MM.1S (cell line): ENCODE results near the gene PRKCD.
A peak's percentile ranks its signal among the peaks of the same experiment; 100 is the strongest.

Source experiments
- DNase-seq: peaks from one replicate; pipeline ENCODE4 v3.0.0-alpha.2; 2015
- H2AFZ ChIP-seq: fragments of 300-600 bp; sonication (generic); 2 replicates; pipeline ENCODE4 v1.6.0; 2016; ENCODE audit warnings: antibody characterized with exemption, low read length
- H3F3A ChIP-seq: fragments of 300-600 bp; sonication (generic); 2 replicates; pipeline ENCODE4 v1.6.1; 2016; ENCODE audit warnings: mild to moderate bottlenecking, antibody characterized with exemption, low read length, moderate library complexity, mixed read lengths; ENCODE audit not compliant: insufficient read depth
- H3K27ac ChIP-seq: fragments of 300-600 bp; sonication (generic); 2 replicates; pipeline ENCODE4 v1.5.1; 2016; ENCODE audit warnings: mild to moderate bottlenecking, low read length
- H3K27me3 ChIP-seq: fragments of 300-600 bp; sonication (generic); replicated peaks from 2 replicates; pipeline ENCODE4 v1.6.0; 2016; ENCODE audit warnings: low read length; ENCODE audit not compliant: insufficient read depth
- H3K36me3 ChIP-seq: fragments of 300-600 bp; sonication (generic); replicated peaks from 2 replicates; pipeline ENCODE4 v1.6.1; 2016; ENCODE audit warnings: mild to moderate bottlenecking, low read length, mixed read lengths; ENCODE audit not compliant: insufficient read depth
- H3K4me1 ChIP-seq: fragments of 300-600 bp; sonication (generic); 2 replicates; pipeline ENCODE4 v1.6.1; 2016; ENCODE audit warnings: low read length, mixed read lengths
- H3K4me2 ChIP-seq: fragments of 300-600 bp; sonication (generic); 2 replicates; pipeline ENCODE4 v1.6.0; 2016; ENCODE audit warnings: low read depth, low read length
- H3K4me3 ChIP-seq: fragments of 300-600 bp; sonication (generic); 2 replicates; pipeline ENCODE4 v1.5.1; 2016; ENCODE audit warnings: low read length, mixed read lengths
- H3K79me2 ChIP-seq: fragments of 300-600 bp; sonication (generic); 2 replicates; pipeline ENCODE4 v1.6.1; 2016; ENCODE audit warnings: mixed run types, low read length, mixed read lengths
- H3K9ac ChIP-seq: fragments of 300-600 bp; sonication (generic); 2 replicates; pipeline ENCODE4 v1.6.1; 2016; ENCODE audit warnings: low read length, mixed read lengths
- H3K9me2 ChIP-seq: fragments of 300-600 bp; sonication (generic); replicated peaks from 2 replicates; pipeline ENCODE4 v1.6.1; 2016; ENCODE audit warnings: mild to moderate bottlenecking, low read length, mixed read lengths; ENCODE audit not compliant: insufficient read depth
- H3K9me3 ChIP-seq: fragments of 300-600 bp; sonication (generic); replicated peaks from 2 replicates; pipeline ENCODE4 v1.6.1; 2016; ENCODE audit warnings: mild to moderate bottlenecking, low read length, mixed read lengths; ENCODE audit not compliant: insufficient read depth
- H4K20me1 ChIP-seq: fragments of 300-600 bp; sonication (generic); 2 replicates; pipeline ENCODE4 v1.6.1; 2016; ENCODE audit warnings: mild to moderate bottlenecking, low read length, moderate library complexity, mixed read lengths; ENCODE audit not compliant: insufficient read depth
- EZH2 ChIP-seq: fragments of 300-600 bp; sonication (generic); optimal IDR thresholded peaks from 2 replicates; pipeline ENCODE3; 2017; ENCODE audit warnings: low read depth, mild to moderate bottlenecking, antibody characterized with exemption, low read length, mixed read lengths
- EZH2phosphoT487 ChIP-seq: fragments of 300-600 bp; sonication (generic); IDR thresholded peaks from 2 replicates; pipeline ENCODE4 v1.6.1; 2018; ENCODE audit warnings: antibody characterized with exemption, low read length
- TF ChIP-seq, protein P1 (sequence below): fragments of 300-600 bp; sonication (generic); IDR thresholded peaks from 2 replicates; pipeline ENCODE4 v1.5.1; 2016; ENCODE audit warnings: antibody characterized with exemption, low read length, mixed read lengths

PRKCD gene

DNA sequence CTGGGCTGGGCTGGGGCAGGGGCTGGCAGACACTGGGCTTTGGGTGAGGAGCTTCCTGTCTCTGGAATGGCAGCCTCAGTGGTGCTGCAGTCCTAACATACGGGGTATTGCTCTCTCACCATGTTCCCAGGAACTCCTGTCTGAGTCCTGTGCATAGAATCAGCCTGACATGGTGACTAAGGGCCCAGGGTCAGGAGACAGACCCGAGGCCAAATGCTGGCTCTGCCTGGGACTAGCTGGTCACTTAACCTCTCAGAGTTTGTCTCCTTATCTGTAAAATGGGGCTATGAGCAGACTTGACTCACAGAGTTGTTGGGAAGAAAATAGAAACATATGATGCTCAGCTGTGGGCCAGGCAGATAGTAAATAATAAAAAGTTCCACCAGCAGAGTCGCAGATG is 28.3 kb downstream of the PRKCD start:
- Histone ChIP-seq H3K9me3 (no peaks in the 10 kb centered on the region), H3F3A (peaks cover 11% of the 10 kb centered on the region), H3K27ac (peak overlapping the region; percentile 67; the same call in 1 of the 2 replicates), H4K20me1 (no peaks in the 10 kb centered on the region), H3K4me1 (peaks cover 28% of the 10 kb centered on the region), H3K4me2 (no peak overlapping the region), H3K36me3 (no peaks in the 10 kb centered on the region), H3K9ac (no peak overlapping the region), H3K27me3 (no peaks in the 10 kb centered on the region), H3K79me2 (no peaks in the 10 kb centered on the region), H3K9me2 (no peaks in the 10 kb centered on the region), H2AFZ (no peak overlapping the region), H3K4me3 (no peak overlapping the region)
- no peak for DNase-seq
- TF ChIP-seq, protein P1, sequence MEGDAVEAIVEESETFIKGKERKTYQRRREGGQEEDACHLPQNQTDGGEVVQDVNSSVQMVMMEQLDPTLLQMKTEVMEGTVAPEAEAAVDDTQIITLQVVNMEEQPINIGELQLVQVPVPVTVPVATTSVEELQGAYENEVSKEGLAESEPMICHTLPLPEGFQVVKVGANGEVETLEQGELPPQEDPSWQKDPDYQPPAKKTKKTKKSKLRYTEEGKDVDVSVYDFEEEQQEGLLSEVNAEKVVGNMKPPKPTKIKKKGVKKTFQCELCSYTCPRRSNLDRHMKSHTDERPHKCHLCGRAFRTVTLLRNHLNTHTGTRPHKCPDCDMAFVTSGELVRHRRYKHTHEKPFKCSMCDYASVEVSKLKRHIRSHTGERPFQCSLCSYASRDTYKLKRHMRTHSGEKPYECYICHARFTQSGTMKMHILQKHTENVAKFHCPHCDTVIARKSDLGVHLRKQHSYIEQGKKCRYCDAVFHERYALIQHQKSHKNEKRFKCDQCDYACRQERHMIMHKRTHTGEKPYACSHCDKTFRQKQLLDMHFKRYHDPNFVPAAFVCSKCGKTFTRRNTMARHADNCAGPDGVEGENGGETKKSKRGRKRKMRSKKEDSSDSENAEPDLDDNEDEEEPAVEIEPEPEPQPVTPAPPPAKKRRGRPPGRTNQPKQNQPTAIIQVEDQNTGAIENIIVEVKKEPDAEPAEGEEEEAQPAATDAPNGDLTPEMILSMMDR = no peak
- TF ChIP-seq EZH2phosphoT487 (no peak), EZH2 (no peak)

DNA sequence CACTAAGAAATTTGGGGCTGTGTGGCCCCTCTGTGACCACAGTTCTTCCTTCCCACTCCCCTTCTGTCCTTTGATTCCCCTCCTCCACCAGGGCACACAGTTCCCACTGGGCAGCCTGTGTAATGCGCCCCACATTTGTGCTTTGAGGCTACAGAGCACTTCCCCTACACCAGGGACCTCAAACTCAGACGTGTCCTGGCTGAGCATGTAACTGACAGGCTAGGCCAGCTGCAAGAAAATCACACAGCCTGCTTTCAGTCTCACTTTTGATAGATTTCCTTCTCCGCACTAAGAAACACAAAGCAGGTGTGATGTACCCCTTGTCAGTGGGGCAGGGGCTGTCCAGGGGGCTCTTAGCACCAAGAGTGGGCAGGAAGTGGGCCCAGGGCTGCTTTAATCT is 29.6 kb downstream of the PRKCD start:
- H3K9me3 ChIP-seq = no peaks in the 10 kb centered on the region
- no peaks in the 10 kb centered on the region for H3K27me3 ChIP-seq
- TF ChIP-seq, protein P1 = no peak
- TF ChIP-seq EZH2phosphoT487 (no peak), EZH2 (no peak)
- no peaks in the 10 kb centered on the region for H3K36me3 ChIP-seq
- no peaks in the 10 kb centered on the region for H4K20me1 ChIP-seq
- H3F3A ChIP-seq = peaks cover 11% of the 10 kb centered on the region
- peak overlapping the region; percentile 9; the same call in 1 of the 2 replicates for H3K9ac ChIP-seq
- no peaks in the 10 kb centered on the region for H3K79me2 ChIP-seq
- H3K9me2 ChIP-seq = no peaks in the 10 kb centered on the region
- no peak overlapping the region for H3K4me2 ChIP-seq
- H3K4me1 ChIP-seq = peaks cover 31% of the 10 kb centered on the region
- peak; percentile 60 for DNase-seq
- H2AFZ ChIP-seq = no peak overlapping the region
- no peak overlapping the region for H3K4me3 ChIP-seq
- H3K27ac ChIP-seq = peak overlapping the region; percentile 67; the same call in 1 of the 2 replicates

DNA sequence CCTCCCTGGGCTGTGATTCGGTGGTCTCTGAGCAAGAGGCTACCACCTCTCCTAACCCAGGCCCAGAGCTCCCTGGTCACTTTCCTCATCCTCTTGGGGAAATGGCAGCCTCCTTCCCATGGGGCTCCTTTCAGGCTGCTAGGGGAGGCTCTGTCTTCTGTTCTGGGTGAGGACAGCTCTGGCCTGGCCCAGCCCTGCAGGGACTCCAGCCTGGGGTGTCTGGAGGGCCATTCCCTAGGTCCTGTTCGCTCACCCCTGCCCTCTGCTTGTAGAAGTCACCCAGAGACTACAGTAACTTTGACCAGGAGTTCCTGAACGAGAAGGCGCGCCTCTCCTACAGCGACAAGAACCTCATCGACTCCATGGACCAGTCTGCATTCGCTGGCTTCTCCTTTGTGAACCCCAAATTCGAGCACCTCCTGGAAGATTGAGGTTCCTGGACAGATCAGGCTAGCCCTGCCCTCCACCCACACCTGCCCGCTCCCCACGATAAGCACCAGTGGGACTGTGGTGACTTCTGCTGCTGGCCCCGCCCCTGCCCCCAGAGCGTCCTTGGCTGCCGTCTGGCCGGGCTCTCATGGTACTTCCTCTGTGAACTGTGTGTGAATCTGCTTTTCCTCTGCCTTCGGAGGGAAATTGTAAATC is 30.9 kb downstream of the PRKCD start:
- Histone ChIP-seq H2AFZ (no peak overlapping the region), H4K20me1 (no peaks in the 10 kb centered on the region), H3K4me3 (no peak overlapping the region), H3K36me3 (no peaks in the 10 kb centered on the region), H3K27me3 (no peaks in the 10 kb centered on the region), H3K4me1 (peaks cover 41% of the 10 kb centered on the region), H3K27ac (peak overlapping the region; percentile 15; the same call in 1 of the 2 replicates), H3K9ac (no peak overlapping the region), H3K4me2 (no peak overlapping the region), H3K9me2 (no peaks in the 10 kb centered on the region), H3K79me2 (no peaks in the 10 kb centered on the region), H3F3A (peaks cover 20% of the 10 kb centered on the region), H3K9me3 (no peaks in the 10 kb centered on the region)
- TF ChIP-seq EZH2phosphoT487 (no peak), EZH2 (no peak)
- TF ChIP-seq, protein P1 = no peak
- no peak for DNase-seq
